ENCODE data around the gene OR10H1. TPM values are rescaled to one million over a fixed set of nuclear protein-coding genes. Genes with fewer than 3 reads are reported as not detected.
"Not testable (repeated sequence)": the region's sequence is repeated elsewhere in the genome, so short reads cannot be mapped to it uniquely, and the experiment has no call there.

The OR10H1 gene
- polyA plus RNA-seq, 3 donors = 0.03 to 0.08 TPM; not detected in 1

DNA sequence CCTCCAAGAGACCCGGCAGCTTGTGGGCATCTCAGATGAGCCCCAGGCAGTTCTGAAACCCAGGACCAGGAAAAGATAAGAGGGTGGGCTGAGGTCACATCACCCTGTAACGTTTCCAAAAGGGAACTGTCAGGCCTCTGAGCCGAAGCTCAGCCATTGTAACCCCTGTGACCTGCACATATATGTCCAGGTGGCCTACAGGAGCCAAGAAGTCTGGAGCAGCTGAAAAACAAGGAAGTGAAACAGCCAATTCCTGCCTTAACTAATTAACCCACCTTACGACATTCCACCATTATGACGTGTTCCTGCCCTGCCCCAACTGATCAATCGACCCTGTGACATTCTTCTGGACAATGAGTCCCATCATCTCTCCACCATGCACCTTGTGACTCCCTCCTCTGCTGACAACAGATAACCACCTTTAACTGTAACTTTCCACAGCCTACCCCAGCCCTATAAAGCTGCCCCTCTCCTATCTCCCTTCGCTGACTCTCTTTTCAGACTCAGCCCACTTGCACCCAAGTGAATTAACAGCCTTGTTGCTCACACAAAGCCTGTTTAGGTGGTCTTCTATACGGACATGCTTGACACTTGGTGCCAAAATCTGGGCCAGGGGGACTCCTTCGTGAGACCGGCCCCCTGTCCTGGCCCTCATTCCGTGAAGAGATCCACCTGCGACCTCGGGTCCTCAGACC lies 13.3 kb upstream of the OR10H1 start:
- not testable (repeated sequence) for DNase-seq

DNA sequence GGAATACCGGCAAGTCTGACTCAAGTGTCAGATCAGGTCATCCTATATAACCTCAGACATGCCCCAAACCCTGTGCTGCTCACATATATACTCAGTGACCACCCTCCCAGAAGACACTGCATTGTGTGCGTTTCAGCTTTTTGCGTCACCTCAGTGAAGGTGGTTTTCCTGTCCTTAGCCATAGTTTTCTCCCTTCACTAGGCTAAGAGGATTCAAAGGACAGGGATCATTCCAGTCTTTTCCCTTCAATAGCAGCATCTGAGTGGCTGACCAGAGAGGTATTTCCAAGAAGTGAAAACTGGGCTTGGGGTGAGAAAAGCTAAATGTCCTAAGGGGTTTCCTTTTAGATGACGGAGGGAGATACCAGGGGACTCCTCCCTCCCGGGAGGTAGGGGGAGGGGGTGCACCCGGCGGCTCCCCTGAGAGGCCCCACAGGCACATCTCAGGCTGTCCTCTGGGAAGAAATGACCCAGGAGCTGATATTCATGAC lies 12.7 kb upstream of the OR10H1 start:
- DNase-seq = no peak

- no peak for DNase-seq
These were observed 10.3 kb upstream of the OR10H1 start for GRCh38 chr19:15825753-15826152.

- DNase-seq = no peak
These were observed 5.2 kb upstream of the OR10H1 start for GRCh38 chr19:15820646-15821045.

DNA sequence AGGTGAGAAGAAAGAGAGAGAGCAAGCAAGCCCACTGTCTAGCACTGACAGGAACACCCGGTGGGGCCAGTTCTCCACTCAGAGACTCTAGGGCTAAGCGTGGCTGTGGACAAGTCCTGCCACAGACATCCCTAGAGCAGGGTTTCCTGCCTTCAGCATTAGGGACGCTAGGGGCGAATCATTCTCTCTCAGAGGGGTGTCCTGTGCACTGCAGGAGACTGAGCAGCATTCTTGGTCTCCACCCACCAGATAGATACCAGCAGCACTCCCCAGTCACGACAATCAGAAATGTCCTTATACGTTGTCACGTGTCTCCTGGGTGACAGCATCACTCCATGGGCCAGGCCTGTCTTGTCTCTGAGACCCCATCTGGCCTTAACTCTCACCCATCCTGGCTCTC lies 1.5 kb downstream of the OR10H1 start:
- DNase-seq = no peak

DNA sequence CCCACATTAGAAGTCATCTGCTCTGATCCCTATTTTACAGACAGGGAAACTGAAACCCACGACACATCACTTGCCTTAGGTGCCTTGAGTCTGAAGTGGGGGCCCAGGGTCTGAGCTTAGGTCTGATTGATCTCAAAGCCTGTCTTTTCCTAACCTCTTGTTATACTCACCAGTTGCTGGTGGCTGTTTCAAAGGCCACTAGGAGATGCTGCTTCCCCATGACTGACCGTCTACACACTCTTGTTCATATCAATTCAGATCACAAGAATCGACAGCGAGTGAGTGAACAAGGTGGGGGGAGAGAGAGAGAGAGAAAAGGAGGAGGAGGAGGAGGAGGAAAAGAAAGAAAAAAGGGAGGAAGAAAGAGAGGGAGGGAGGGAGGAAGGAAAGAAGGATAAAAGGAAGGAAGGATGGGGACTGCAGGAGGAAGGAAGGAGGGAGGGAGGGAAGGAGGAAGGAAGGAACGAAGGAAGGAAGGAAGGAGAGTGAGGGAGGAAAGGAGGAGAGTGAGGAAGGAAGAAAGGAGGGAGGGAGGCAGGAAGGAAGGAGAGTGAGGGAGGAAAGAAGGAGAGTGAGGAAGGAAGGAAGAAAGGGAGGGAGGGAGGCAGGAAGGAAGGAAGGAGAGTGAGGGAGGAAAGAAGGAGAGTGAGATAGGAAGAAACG lies 3.3 kb downstream of the OR10H1 start:
- no peak for DNase-seq

DNA sequence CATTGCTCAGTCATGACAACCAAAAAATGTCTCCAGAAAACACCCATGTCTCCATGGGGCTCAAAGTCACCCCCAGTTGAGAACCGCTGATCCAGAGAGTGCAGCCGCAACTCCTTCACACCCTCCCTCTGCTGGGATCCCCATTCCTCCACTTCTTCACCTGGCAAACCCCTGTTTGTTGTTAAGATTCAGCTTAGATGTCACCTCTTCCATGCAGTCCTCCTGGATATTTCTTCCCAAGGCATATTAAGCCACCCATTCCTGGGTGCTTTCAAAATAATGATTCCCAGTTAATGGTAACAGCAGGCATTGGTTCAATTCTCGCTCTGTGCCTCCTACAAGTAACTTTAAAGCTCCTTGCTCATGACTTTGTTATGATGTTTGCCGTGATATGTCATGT lies 4.0 kb downstream of the OR10H1 start:
- no peak for DNase-seq

DNA sequence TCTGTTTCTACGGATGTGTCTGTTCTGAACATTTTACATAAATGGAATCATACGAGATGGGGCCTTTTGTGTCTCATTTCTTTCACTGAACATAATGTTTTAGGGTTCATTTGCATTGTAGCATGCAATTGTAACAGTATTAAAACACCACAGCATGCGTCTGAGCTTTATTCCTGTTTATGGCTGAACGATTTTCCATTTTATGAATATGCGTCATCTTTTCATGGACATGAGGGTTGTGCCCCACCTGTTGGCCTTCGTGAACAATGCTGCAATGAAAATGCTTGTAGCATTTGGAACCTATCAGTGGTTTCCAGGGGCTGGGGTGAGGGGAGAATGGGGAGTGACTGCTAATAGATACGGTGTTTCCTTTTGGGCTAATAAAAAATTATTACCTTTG lies 5.1 kb downstream of the OR10H1 start:
- no peak for DNase-seq

DNA sequence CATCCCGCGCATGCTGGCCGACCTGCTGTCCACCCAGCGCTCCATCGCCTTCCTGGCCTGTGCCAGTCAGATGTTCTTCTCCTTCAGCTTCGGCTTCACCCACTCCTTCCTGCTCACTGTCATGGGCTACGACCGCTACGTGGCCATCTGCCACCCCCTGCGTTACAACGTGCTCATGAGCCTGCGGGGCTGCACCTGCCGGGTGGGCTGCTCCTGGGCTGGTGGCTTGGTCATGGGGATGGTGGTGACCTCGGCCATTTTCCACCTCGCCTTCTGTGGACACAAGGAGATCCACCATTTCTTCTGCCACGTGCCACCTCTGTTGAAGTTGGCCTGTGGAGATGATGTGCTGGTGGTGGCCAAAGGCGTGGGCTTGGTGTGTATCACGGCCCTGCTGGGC lies 21.2 kb downstream of the OR10H1 start:
- DNase-seq = not testable (repeated sequence)

GRCh38 chr19:15790096-15790495 lies 25.4 kb downstream of the OR10H1 start:
- DNase-seq = no peak

- no peak for DNase-seq
These were observed 26.7 kb downstream of the OR10H1 start for GRCh38 chr19:15788594-15789270.

GRCh38 chr19:15787611-15788155 lies 27.8 kb downstream of the OR10H1 start, which contains the start of gene OR10H5:
Gene OR10H5 (plus strand): TSS chr19:15787661. CDS start chr19:15794049, 6,388 bp downstream.
- DNase-seq = no peak

DNA sequence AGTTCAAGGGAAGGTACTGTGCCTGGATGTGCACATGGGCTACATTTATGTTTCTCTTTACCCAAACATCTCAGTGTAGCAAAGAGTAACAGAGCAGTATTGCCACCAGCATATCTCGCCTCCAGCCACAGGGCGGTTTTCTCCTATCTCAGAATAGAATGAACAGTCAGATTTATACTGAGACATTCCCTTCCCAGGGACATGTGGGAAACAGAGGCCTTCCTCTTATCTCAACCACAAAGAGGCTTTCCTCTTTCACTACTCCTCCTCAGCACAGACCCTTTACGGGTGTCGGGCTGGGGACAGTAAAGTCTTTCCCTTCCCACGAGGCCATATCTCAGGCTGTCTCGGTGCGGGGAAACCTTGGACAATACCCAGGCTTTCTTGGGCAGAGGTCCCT lies 32.6 kb downstream of the OR10H1 start:
- DNase-seq = not testable (repeated sequence)

- no peak for DNase-seq
These were observed 33.3 kb downstream of the OR10H1 start for GRCh38 chr19:15782211-15782610.

DNA sequence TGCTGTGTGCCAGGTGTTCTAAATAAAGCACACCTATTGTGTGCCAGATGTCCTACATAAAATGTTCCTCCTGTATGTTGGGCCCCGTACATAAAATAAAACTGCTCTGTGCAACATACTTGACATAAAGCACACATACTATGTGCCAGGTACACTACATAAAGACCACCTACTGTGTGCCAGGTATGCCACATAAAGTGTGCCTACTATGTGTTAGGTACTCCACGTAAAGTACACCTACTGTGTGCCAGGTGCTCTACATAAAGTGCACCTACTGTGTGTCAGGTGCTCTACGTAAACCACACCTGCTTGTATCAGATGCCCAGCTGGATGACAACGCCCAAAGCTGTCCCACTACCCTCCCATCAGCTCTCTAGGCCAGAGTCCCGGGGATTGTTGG lies 33.8 kb downstream of the OR10H1 start:
- no peak for DNase-seq

DNA sequence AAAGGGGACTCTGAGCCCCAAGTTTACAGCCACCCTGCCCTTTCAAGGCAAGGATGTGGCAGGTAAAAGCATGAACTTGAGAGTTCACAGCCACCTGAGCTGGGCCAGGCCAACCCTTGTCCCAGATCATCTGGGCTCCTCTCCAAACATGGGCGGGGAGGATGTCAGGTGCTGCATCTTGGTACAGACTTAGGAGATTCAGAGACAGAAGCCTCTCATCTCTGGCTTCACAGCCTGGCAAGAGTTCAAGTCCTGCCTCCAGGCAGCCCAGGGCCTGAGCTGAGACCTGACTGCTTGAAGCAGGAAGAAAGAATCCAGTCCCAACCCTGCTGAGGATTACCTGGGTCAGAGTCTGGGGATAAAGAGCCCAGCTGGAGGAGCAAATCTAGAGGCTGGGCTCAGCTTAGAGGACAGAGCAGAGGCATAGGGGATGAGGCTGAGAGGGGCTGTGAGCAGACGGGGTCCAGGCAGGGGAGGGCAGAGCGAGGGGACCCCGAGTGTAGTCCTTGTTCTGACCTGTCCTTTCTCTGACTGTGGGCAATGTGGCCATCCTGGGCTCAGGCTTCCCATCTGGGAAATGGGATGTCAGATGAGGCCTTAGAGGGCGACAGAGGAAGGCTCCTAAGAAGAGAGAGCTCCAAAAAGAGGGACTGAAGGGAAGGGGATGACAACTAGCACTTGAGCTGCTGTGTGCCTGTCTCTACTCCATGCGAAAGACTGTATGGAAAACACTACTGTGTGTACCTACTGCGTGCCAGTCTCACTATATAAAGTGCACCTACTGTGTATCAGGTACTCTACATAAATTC lies 34.6 kb downstream of the OR10H1 start:
- no peak for DNase-seq

DNA sequence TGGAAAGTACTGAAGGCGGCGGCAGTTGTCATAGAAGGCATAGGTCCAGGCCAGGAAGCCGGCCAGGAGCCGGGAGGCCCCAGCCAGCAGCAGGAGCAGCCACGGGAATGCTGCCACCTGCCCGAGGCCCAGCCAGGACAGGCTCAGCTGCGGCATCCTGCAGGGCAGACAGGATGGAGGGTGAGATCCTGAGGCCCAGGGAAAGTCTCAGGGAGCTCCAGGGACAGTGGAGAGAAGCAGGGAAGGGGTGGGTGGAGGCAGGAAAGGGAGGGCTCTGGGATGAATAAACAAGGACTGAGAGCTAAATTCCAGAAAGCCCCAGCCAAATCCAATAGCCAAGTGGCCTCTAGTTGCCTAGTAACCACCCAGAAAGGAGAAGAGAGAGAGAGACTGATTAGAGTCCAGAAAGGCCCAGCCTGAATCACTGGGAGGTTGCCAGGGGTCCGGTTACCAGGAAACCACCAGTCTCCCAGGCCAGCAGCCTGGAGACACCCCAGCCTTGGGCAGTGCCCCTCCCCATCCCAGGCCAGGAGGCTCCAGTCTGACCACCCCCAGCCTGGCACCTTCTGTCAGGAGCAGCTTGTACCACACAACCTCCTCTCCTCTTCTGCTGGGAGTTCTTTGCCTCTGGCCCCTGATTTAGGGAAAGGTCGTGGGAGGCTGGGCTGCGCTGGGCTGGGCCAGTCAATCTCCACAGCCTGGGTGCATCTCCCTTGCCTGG lies 35.5 kb downstream of the OR10H1 start:
- DNase-seq = no peak

DNA sequence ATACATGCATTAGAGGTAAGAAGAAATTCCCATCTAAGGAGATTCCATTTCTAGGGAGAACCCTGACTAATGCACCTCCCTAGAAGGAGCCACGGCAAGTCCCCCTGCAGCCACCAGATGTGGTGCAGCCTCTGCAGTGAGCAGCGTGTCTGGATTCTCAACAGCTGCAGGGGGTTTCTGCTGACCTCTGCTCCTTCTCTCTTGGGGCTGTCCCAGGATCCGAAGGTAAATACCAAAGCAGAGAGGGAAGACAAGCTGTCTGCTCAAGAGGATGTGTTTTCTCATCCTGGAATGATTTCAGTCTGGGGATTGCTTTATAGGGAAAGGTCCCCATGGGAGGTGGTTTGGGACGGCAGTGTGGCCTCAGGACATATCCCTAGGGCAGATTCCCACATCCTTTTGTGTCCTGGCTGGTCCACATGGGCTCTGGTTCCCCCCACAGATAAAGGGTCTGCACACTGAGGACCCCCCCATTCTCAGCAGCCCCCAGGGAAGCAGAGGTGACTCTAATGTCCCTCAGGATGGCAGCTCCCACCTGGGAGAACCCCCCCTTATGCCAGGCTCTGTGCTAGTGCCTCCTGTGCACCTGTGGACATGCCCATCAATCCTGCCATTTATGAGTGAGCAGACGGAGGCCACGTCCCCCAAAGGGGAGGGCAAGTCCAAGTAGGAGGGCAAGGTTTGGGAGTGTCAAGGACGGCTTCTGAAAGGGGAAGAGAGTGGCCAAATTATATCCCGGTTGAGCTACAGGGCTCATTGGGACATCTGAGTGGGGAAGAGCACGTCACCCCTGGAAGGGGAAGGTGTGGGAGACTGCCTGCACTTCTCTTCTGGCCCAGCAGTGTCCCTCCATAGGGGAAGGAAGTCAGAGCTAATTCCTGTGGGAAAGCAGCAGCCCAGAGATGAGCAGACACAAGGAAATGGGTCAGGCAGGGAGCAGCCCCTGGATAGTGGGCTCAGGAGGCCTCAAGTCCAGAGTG lies 38.2 kb downstream of the OR10H1 start:
- no peak for DNase-seq

DNA sequence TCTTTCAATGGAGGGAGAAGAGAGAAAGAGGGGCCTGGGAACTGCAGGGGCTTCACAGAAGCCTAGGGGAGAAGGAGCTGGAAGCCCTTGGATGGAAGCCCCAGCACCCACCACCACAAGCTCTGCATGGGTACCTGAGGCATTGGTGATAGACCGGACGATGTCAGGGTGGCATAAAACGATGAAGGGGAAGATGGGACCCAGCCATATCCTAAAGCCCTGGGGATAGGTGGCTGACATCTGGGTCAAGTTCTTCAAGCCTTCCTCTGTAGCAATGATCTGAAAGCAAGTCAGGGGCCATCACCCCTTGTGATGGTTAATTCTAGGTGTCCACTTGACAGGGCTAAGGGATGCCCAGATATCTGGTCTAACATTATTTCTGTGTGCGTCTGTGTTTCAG lies 39.2 kb downstream of the OR10H1 start:
- DNase-seq = no peak

DNA sequence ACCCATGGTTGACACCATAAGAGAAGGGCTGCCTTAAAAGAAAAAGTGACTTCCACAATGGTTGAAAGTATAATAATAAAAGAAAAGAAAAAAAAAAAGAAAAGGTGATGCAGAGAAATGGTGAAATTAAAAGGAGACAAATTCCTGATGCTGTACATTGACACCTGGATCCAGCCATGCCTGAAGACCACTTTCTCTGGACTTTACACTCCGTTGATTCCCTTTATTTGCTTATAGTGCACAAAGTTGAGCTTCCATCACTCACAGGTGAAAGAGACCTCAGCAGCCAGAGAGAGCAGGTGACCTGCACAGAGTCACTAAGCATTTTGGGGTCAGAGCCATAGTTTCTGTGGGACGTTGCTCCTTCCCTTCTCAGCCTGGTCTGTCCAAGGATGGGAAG lies 40.2 kb downstream of the OR10H1 start:
- DNase-seq = no peak

All from renal pelvis (tissue), 4 donors.